Activated CD8-positive, alpha-beta memory T cell treated with anti-CD3 and anti-CD28 coated beads, Interleukin-2, amount 50 U/mL, for 1 hour (primary cell): Measurements from ENCODE around the gene PET117.
"Not testable (repeated sequence)": the region's sequence is repeated elsewhere in the genome, so short reads cannot be mapped to it uniquely, and the experiment has no call there.

Experiments
- DNase-seq: peaks from one replicate; pipeline ENCODE4 v3.0.0-alpha.2; 2020; ENCODE audit errors: extremely low read depth

PET117 gene

DNA sequence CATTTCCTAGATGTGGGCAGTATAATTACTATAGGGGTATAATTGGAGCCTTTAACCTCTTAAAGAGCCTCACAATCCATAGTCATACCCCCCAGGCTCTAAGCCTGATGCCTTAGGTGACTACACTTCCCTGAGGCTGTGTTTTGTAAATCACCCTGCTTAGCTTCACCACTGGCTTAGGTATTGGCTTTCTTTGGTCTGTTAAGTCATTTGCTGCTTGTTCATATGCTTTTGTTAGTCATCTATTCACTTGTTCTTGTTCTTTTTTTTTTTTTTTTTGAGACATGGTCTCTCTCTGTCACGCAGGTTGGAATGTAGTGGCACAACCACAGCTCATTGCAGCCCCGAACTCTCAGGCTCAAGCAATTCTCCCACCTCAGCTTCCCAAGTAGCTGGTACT is 26.7 kb downstream of the PET117 start:
- no peak for DNase-seq

DNA sequence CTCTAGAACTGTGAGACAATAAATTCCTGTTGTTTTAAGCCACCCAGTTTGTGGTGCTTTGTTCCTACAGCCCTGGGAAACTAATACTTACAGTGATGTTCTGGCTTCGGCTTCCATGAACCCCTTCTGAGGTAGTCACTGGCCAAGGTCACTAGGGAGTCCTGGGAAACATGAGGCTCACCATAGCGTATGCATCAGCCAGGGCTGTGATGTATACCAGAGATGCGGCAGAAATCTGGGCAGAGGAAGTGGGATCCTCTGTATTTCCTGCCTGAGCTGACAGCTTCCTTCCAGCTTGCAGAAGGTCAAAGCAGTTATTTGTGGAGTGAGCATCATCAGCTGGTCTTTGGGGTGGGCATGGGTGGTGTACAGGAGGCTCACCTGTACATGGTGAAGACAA is 27.9 kb downstream of the PET117 start:
- no peak for DNase-seq

GRCh38 chr20:18166241-18166881 is 28.7 kb downstream of the PET117 start:
- no peak for DNase-seq

DNA sequence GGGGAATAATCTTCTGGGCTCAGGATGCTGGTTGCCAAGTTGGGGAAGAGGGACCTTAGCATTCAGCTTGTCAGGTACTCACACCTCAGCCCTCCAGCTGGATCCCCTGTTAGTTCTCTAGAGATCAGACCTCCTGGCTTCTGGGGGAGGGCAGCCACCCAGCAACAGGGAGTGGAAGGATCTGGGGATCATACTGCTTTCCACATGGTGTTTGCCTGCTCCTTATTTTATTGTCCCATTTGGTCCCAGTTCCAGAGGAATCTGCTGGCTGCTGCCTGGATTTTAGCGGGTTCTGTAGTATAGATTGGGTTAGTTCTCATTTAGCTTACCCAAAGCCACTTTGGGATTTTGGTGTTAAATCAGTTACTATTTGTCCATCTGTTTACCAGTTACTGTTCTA is 29.3 kb downstream of the PET117 start:
- DNase-seq, result no peak

GRCh38 chr20:18172379-18172778 is 34.7 kb downstream of the PET117 start:
- DNase-seq, result no peak

DNA sequence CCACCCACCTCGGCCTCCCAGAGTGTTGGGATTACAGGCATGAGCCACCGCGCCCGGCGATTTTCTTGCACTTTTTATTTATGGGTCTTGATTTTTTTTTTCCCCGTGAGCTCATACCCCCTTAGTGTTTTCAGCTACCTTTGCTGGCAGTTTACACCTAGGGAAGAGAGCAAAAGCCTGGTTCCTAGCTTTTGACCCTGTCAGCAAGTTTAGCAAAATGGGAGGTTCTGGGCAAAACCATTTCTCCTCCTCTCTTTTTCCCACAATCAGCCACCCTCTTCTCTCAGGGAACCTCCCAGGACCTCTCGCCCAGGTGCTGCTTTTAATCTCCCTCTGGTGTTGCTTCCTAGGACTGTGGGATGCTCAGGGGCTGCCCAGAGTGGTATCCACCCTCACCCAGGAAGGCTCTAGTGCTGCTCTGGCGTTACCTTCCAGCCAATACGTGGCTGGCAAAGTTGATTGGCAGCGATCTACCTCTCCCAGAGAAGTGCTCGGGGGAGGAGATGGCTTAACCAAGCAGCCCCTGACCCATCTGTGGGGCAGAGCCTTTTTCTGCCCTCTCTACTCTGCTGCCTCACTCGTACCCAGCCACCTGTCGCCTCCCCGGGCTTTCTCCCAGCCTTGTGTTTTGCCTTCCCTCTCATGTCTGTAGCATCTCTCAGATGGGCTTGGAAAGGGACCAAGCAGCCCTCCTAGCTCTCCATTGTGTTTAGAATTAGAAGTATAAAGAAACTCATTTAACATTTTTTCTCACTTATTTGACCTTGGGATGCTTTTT is 37.4 kb downstream of the PET117 start:
- DNase-seq, result no peak

DNA sequence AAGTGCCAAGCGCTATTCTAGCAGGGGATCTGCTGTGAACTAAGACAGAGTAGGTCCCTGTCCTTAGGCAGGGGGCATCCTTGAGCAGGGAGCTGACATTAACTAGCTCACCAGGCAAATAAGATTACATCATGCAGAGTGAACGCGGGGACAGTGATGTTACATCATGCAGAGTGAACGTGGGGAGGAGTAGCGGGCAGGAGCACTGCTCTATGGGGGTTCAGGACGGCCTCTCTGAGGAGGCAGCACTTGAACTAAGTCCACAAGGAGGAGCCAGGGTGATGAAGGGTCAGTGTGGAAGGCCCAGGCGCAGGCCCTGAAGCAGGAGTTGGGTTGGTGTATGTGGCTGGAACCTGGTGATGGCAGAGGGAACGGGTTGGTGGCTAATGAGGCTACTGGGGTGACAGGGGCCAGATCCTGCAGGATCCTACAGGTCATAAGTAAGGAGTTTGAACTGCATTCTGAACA is 38.7 kb downstream of the PET117 start:
- DNase-seq, result no peak

DNA sequence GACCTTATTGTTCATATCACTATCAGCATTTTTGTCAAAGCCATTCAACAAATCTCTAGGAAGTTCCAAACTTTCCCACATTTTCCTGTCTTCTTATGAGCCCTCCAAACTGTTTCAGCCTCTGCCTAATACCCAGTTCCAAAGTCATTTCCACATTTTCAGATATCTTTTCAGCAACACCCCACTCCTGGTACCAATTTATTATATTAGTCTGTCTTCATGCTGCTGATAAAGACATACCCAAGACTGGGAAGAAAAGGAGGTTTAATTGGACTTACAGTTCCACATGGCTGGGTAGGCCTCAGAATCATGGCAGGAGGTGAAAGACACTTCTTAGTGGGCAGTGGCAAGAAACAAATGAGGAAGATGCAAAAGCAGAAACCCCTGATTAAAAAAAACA is 42.7 kb downstream of the PET117 start:
- DNase-seq, result not testable (repeated sequence)

DNA sequence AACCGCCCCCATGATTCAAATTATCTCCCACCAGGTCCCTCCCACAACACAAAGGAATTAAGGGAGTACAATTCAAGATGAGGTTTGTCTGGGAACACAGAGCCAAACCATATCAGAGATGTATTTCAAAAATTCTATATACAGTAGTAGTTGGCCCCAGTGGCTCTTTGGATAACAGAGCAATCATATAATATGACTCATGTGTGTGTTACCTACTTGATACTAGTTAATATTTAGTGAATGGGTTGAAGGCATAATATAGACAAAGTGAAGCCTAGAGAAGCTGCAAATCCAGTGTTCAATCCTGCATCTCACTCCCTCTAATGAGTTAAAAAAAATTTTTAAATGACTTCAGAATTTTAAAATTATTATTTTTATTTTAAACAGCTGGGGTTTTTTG is 43.2 kb downstream of the PET117 start:
- DNase-seq, result no peak

- DNase-seq, result no peak
These were observed 49.4 kb downstream of the PET117 start for GRCh38 chr20:18187020-18187419.

DNA sequence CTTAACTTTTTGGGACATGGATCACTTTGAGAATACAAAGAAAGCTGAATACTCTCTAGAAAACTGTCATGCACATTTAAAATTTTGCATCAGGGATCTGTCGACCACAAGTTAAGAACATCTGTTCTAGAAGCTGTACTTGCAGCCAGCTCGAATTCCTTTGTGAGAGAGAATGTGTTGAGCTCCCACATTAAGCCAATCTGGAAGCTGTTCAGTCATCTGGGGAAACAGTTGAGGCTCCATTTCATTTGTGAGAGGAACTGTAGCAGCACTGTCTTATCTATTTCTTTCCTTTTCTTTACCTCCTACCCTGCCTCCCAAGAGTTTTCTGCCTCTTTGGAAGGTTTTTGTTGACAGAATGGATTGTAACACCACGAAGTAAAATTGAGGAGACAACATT is 50.8 kb downstream of the PET117 start:
- no peak for DNase-seq

- no peak for DNase-seq
These were observed 52.9 kb downstream of the PET117 start for GRCh38 chr20:18190338-18191233.

DNA sequence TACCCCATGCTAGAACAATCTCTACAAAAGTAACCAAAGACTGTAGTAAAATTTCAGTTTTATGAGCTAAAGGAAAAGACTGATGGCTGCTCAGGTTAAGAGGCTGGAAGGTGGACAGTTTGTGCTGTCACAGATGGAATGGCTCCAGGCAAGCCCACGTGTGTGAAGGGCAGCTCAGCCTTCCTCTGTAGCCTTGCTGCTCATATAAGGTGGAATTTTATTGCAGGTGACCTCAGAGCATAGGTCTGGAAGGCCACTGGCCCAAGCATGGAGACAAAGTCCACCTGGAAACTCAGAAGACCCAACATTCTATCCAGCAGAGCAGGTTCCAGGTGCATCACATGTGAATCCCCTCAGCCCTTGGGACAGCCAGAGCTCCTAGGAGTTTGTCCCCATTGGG is 53.6 kb downstream of the PET117 start:
- no peak for DNase-seq
